GM18520 (cell line): Measurements from ENCODE around the gene MREG.

Source experiments
- ATAC-seq: cut with Tn5 transposase; IDR thresholded peaks from one replicate; pipeline ENCODE4 v1.9.1; 2021; ENCODE audit not compliant: unreplicated experiment

The MREG gene

GRCh38 chr2:216013080-216013909 lies at the start of gene MREG:
Gene MREG, minus strand, starts transcription at chr2:216013551. Its CDS starts 224 bp downstream, at chr2:216013327.
- peak; percentile 22 for ATAC-seq

DNA sequence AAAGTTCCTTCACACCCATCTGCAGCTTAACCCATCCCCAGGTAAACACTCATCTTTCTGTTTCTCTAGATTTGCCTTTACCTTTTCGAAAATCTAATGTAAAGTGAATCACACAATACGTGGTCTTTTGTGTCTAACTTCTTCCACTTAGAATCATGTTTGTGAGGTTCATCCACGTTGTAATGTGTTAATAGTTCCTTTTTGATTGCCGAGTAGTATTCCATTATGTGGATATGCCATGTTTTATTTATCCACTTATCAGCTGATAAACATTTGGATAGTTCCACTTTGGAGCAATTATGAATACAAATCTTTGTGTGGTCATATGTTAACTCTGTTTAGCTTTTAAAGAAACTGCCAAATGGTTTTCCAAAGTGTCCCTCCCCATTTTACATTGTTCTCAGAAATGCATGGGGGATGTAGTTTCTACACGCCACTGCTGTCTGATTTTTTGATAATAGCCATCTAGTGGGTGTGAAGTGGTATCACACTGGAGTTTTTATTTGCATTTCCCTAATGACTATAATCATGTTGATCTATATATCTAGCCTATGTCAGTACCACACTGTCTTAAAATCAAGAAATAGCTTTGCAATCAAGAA lies 46.0 kb upstream of the MREG start:
- ATAC-seq, result no peak

DNA sequence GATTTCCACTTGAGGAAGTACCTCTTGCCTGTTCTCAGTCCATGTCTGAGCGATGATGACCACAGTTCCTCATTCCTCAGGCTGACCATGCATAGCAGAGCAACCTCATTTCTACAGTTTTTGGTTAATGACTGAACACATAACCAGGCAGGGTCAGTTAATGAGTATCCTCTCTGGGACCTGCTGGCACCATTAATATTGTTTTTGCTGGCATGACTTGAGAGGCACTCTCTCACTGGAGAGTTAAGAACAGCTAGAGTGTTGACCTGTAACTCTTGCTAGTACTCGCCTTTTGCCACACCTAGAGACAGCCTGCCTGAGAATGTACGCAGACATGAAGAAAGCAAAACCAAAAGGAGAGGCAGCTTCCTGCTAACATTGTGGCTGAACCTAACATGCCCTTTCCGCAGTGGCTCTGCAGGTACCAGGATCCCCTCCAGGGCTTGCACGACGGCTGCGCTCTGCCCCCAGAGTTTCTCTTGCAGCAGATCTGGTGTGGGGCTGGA lies 44.4 kb upstream of the MREG start:
- ATAC-seq, result peak; percentile 68

DNA sequence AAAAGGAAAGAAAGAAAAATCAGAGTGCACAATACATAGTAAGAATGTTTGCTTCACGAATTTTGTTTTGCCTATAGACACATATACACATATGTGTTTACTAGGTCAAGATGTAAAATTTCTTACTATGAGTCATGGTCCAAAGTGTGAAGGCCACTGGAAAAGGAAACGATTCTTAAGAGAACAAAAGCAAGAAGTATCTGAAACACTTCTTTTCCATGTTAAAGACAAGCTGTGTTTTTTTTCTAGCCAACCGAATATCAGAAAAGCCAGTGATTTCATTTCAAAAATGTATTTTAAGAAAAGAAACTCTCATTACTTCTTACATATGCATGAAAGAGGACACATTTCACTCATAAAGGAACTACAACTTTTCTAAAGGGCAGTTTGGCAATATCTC lies 43.4 kb upstream of the MREG start:
- peak; percentile 47 for ATAC-seq

- ATAC-seq, result no peak
Measured at GRCh38 chr2:216055680-216056079, 42.3 kb upstream of the MREG start.

DNA sequence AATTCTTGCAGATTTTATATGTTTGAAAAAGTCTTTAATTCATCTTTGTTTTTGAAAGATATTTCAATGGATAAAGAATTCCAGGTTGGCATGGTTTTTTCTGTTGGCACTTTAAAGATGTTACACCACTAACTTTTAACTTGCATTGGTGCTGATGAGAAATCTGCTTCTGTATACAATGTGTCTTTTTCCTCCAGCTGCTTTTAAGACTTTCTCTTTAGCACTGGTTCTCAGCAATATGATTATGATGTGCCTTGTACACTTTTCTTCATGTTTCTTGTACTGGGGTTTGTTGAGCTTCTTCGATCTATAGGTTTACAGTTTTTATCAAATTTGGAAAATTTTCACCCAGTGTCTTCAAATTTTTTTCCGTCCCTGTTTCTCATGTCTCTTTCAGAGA lies 39.1 kb upstream of the MREG start:
- ATAC-seq, result no peak

DNA sequence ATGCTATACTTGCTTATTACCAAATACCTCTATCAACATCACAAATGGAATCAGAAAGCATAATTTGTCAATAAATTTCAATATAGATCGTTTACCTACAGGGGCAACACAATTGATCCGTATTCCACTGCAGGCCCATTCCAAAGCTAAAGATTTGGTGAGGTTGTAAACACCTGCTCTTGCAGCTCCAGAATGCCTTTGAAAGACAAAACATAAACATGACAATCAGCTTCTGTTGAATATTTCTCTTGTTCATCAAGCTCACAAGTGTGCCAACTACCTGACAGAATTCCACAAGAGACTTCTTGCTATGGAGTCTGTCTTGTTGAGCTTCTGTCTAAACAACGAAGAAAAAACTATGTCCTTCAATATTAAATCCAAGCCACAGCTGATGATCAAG lies 38.0 kb upstream of the MREG start:
- no peak for ATAC-seq

DNA sequence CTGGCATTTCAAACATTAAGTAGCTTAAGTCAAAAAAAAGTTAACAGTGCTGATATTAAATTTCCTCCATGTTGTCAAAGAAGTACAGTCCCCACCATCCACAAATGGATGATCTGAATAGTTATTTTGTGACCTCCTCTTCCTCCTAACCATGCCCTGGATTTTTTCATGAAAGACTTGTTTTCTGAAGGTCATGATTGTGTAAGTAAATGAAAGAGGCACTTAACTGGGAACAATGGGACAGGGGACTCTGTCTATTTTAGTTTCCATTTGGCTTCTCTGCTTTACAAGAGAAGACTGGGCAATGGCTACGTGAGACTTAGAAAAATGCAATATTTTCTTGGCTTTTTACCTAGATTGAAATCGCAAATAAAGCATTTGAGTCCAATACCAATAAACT lies 36.1 kb upstream of the MREG start:
- ATAC-seq, result no peak

- ATAC-seq, result no peak
Measured at GRCh38 chr2:216047397-216047796, 34.0 kb upstream of the MREG start.

DNA sequence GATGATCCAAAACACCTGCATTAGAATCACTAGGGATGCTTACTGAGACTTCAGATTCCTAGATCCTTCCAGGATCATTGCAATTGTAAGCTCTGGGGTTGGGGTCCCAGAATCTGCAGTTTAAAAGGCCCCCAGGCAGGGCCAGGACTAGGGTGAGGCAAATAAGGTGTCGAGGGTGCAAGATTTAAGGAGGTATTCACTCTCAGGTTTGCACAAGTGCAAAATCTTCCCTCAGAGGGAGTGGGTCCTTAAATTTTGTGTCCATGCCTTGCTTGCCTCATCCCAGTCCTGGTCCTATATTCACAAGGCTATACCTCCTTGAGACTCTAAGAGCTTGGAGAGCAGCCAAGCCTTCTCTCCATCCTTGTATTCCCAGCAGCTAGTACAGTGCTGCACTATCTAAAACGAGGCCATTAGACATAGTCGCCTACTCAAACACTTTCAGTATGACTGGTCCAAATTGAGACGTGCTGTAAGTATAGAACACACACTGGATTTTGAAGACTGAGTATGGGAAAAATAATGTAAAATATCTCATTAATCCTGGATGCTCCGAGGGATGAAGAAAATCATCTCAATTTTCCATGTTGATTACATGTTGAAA lies 31.6 kb upstream of the MREG start:
- ATAC-seq, result peak; percentile 82

DNA sequence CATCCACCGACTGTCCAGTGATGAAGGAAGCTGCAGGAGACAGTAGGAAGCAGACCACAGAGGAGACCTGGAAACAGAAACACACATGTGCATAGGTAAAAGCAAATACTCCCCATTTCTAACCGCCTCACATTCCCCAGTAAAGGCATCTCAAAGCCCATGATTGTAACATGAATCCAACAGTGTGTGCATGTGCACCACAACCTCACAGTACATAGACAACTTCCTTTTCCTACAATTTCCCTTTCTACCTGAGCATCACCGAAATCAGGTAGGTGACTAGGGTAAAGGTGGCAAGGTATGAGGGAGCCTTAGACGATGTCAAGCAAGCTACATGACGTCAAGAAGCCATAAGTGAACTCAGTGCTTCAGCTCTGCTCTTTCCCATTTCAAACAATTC lies 30.6 kb upstream of the MREG start:
- no peak for ATAC-seq

GRCh38 chr2:216041438-216041837 lies 28.1 kb upstream of the MREG start:
- ATAC-seq, result no peak

DNA sequence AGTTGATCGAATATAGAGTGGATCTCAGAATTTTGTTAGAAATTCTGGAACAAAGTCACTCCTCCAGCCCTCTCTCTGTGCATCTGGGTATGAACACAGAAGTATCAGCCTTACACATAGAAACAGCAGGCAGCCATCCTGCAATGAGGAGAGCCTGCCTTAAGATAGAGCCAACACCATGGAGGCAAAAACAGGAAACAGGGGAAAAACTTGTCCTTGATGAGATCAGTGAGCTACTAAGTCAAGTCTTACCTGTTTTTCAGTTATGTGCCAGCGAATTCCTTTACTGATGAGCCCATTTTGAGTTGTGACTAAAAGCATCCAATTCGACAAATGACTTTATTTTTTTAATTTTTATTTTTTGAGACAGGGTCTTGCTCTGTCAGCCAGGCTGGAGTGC lies 26.6 kb upstream of the MREG start:
- ATAC-seq, result no peak

- peak; percentile 31 for ATAC-seq
Measured at GRCh38 chr2:216034065-216034464, 20.7 kb upstream of the MREG start.

DNA sequence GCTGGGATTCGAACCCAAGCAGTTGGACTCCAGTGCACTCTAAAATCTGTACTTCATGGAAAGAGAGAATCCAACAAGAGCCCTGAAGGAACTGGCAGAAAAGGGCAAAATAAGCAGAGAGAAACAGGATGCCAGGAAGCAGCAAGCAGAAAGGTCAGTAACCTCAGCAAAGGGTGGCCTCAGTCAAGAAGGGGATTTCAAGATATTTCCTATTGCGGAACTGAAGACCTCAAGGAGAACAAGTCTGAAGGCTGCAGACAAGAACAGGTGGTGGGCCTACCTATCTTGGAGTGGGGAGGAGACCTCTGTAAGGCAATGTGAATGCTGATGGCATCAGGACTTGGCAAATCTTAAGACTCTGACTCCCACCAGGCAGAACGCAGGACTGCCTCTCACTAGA lies 20.1 kb upstream of the MREG start:
- no peak for ATAC-seq

GRCh38 chr2:216031960-216032689 lies 18.8 kb upstream of the MREG start:
- peak; percentile 70 for ATAC-seq

DNA sequence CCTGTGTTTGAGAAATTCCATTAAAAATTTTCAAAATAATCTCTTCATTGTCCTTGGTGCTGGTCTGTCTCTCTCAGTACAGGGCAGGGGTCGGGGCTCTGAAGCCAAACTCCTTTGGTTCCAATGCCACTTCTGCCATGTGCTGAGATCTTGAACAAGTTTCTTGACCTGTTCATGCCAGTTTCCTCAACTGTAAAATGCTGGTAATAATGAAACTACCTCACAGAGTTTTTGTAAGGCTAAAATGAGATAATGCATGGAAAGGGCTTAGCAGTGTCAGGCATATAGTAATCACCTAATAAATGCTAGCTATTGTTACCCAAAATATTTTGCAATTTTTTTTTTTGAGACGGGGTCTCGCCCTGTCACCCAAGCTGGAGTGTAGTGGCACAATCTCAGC lies 16.9 kb upstream of the MREG start:
- ATAC-seq, result no peak

DNA sequence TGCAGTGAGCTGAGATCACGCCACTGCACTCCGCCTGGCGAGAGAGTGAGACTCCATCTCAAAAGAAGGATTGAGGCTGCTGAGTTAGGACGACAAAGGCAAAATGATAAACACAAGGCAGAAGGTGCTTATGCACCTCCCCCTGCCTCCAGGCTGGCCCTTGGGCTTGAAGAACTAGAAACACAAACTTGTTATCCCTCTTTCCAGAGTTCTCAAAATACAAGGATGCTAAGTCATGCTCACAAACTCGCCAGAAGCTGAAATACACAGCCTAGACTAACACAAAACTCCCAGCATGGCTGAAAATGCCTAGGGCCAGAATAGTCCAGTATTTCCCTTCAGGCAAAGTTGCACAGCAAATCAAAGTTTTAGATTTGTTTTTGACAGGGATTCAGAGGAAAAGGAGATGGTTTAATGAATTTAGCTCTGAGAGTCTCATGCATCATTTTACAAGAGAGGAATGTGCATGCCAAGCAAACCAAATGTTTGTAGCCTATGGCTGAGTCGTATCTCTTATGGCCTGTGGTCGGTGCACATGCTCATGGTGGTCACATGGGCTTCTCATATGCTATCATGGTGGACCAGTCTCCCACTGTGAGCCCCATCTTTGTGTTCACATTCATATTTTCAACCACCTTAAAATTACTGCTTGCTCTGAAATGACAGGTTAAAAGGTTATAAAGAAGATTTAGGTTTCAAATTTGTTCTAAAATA lies 16.2 kb upstream of the MREG start:
- ATAC-seq, result no peak

- ATAC-seq, result no peak
Measured at GRCh38 chr2:216024779-216025336, 11.5 kb upstream of the MREG start.

GRCh38 chr2:216023055-216023648 lies 9.8 kb upstream of the MREG start:
- ATAC-seq, result peak; percentile 72
